Measurements from ENCODE around the gene COL4A2. TPM values are rescaled to one million over a fixed set of nuclear protein-coding genes. Genes with fewer than 3 reads are reported as not detected.

Gene COL4A2
- total RNA-seq, 6 donors from 2014 or later = 169 to 458 (median 258) TPM

- H3K27me3 ChIP-seq = no peaks in the 10 kb centered on the region
- H3K9me3 ChIP-seq = no peaks in the 10 kb centered on the region
- no peaks in the 10 kb centered on the region for H3K4me1 ChIP-seq
- peaks cover 0 to 98% (median 65%) of the 10 kb centered on the region in 4 donors for H3K36me3 ChIP-seq
- no peak overlapping the region for H3K4me3 ChIP-seq
- H3K27ac ChIP-seq = no peak overlapping the region
- no peak for ATAC-seq (ENCODE audit: low FRiP score in 2 of 2)
- no peak for TF ChIP-seq CTCF (IDR thresholded peaks at IDR 0.05)
- no peak for DNase-seq
- WGBS, 2 donors = 91 to 94% methylated on average over 23 to 30 of the region's 30 CpGs
Observed at GRCh38 chr13:110492679-110493593, 185.9 kb downstream of the COL4A2 start.

- H3K27me3 ChIP-seq = no peaks in the 10 kb centered on the region
- no peak overlapping the region for H3K27ac ChIP-seq
- H3K9me3 ChIP-seq = no peaks in the 10 kb centered on the region
- ATAC-seq (ENCODE audit: low FRiP score in 2 of 2) (no peak), DNase-seq (peak in 1 of 2 donors; percentile 69)
- WGBS, 2 donors = 97% methylated on average over 9 of the region's 9 CpGs; no CpG with 5 or more reads in 1 of the 2 donors
- no peaks in the 10 kb centered on the region for H3K4me1 ChIP-seq
- TF ChIP-seq POLR2AphosphoS5 (IDR thresholded peaks at IDR 0.05) (no peak), POLR2A (IDR thresholded peaks at IDR 0.05) (no peak)
- H3K4me3 ChIP-seq = no peak overlapping the region
- H3K36me3 ChIP-seq = peaks cover 0 to 98% (median 70%) of the 10 kb centered on the region in 4 donors
Observed at GRCh38 chr13:110493613-110494012, 186.5 kb downstream of the COL4A2 start.

GRCh38 chr13:110495376-110495775 lies 188.3 kb downstream of the COL4A2 start:
- Histone ChIP-seq H3K9me3 (no peaks in the 10 kb centered on the region), H3K27me3 (no peaks in the 10 kb centered on the region), H3K36me3 (peaks cover 0 to 98% (median 68%) of the 10 kb centered on the region in 4 donors), H3K4me3 (no peak overlapping the region), H3K4me1 (no peaks in the 10 kb centered on the region), H3K27ac (no peak overlapping the region)
- DNase-seq (no peak), ATAC-seq (ENCODE audit: low FRiP score in 2 of 2) (no peak)
- WGBS, 2 donors = 79 to 92% methylated on average over 2 to 3 of the region's 3 CpGs
- no peak for TF ChIP-seq EP300 (IDR thresholded peaks at IDR 0.05)
- no peak for TF ChIP-seq POLR2AphosphoS5 (IDR thresholded peaks at IDR 0.05)
- no peak for TF ChIP-seq POLR2A (IDR thresholded peaks at IDR 0.05)
- TF ChIP-seq CTCF (IDR thresholded peaks at IDR 0.05) = no peak

- no peak overlapping the region for H3K27ac ChIP-seq
- H3K9me3 ChIP-seq = no peaks in the 10 kb centered on the region
- no peaks in the 10 kb centered on the region for H3K4me1 ChIP-seq
- no peak for DNase-seq
- ATAC-seq (ENCODE audit: low FRiP score in 2 of 2) = no peak
- H3K4me3 ChIP-seq = no peak overlapping the region
- H3K27me3 ChIP-seq = no peaks in the 10 kb centered on the region
- WGBS, 2 donors = 97% methylated on average over 3 of the region's 3 CpGs; no CpG with 5 or more reads in 1 of the 2 donors
- peaks cover 0 to 98% (median 69%) of the 10 kb centered on the region in 4 donors for H3K36me3 ChIP-seq
- no peak for TF ChIP-seq POLR2A (IDR thresholded peaks at IDR 0.05)
- no peak for TF ChIP-seq CTCF (IDR thresholded peaks at IDR 0.05)
- no peak for TF ChIP-seq EP300 (IDR thresholded peaks at IDR 0.05)
- no peak for TF ChIP-seq POLR2AphosphoS5 (IDR thresholded peaks at IDR 0.05)
Observed at GRCh38 chr13:110495881-110496280, 188.8 kb downstream of the COL4A2 start.

- Histone ChIP-seq H3K9me3 (no peaks in the 10 kb centered on the region), H3K27me3 (no peaks in the 10 kb centered on the region), H3K36me3 (peaks cover 0 to 98% (median 67%) of the 10 kb centered on the region in 4 donors), H3K27ac (no peak overlapping the region), H3K4me3 (no peak overlapping the region), H3K4me1 (no peaks in the 10 kb centered on the region)
- ATAC-seq (ENCODE audit: low FRiP score in 2 of 2) (no peak), DNase-seq (no peak)
- WGBS, 2 donors = 67 to 92% methylated on average over 3 of the region's 3 CpGs
- TF ChIP-seq POLR2A (IDR thresholded peaks at IDR 0.05) = no peak
- no peak for TF ChIP-seq POLR2AphosphoS5 (IDR thresholded peaks at IDR 0.05)
- TF ChIP-seq CTCF (IDR thresholded peaks at IDR 0.05) = no peak
- TF ChIP-seq EP300 (IDR thresholded peaks at IDR 0.05) = no peak
Observed at GRCh38 chr13:110496281-110496680, 189.2 kb downstream of the COL4A2 start.
